Measurements from ENCODE around the gene MBD5. TPM values are rescaled to one million over a fixed set of nuclear protein-coding genes. Genes with fewer than 3 reads are reported as not detected.

MBD5 gene
- polyA plus RNA-seq, 1 donor (not counting 4 experiments of a cell fraction or from before 2014, with no cell fraction given), result 20.1 TPM

- FAIRE-seq (no peak), DNase-seq (ENCODE audit: low read depth, low spot score) (no peak)
- no peak overlapping the region for H2AFZ ChIP-seq (ENCODE audit: control insufficient read depth, low read length)
- H3K4me2 ChIP-seq (ENCODE audit: control insufficient read depth, extremely low read depth, insufficient read depth, low read depth, low read length), result no peak overlapping the region
- TF ChIP-seq EZH2 (IDR thresholded peaks at IDR 0.05; ENCODE audit: low read length) (no peak), CTCF (optimal IDR thresholded peaks at IDR 0.05 in 1 of 3, IDR thresholded peaks at IDR 0.05 in 1 of 3, conservative IDR thresholded peaks at IDR 0.05 in 1 of 3; ENCODE audit: extremely low read depth in 1 of 3, insufficient read depth in 2 of 3, low read length in 3 of 3) (no peak)
- H3K9me1 ChIP-seq (ENCODE audit: control insufficient read depth, extremely low read depth, insufficient read depth, low read length), result no peaks in the 10 kb centered on the region
- no peaks in the 10 kb centered on the region for H3K4me1 ChIP-seq (ENCODE audit: control insufficient read depth, extremely low read depth, insufficient read depth, low read length)
- H4K20me1 ChIP-seq (ENCODE audit: control insufficient read depth, extremely low read depth, insufficient read depth, low read length), result no peaks in the 10 kb centered on the region
- H3K36me3 ChIP-seq (ENCODE audit: control insufficient read depth in 2 of 2, extremely low read depth in 1 of 2, insufficient read depth in 2 of 2, low read length in 2 of 2), result no peaks in the 10 kb centered on the region
- H3K9me3 ChIP-seq (ENCODE audit: control insufficient read depth, low read depth, low read length), result no peaks in the 10 kb centered on the region
- dilution Hi-C loops (cut with MboI; ENCODE audit: extremely low pct_ligation_motif_present, low sequenced_read_pairs), result no loop called here
- no peaks in the 10 kb centered on the region for H3K79me2 ChIP-seq (ENCODE audit: control insufficient read depth, insufficient read depth, low read length)
- H3K4me3 ChIP-seq (ENCODE audit: control insufficient read depth in 2 of 3, extremely low read depth in 1 of 3, insufficient read depth in 2 of 3, low read depth in 1 of 3, low read length in 3 of 3), result no peak overlapping the region
- H3K27me3 ChIP-seq (ENCODE audit: control insufficient read depth, extremely low read depth, insufficient read depth, low read length), result no peaks in the 10 kb centered on the region
- H3K9ac ChIP-seq (ENCODE audit: control insufficient read depth, extremely low read depth, insufficient read depth, low read length), result no peak overlapping the region
- no peak overlapping the region for H3K27ac ChIP-seq (ENCODE audit: control insufficient read depth, insufficient read depth, low read length)
These were observed 45.0 kb downstream of the MBD5 start for GRCh38 chr2:148065936-148066335.

- no peaks in the 10 kb centered on the region for H3K9me3 ChIP-seq (ENCODE audit: control insufficient read depth, low read depth, low read length)
- no peaks in the 10 kb centered on the region for H3K27me3 ChIP-seq (ENCODE audit: control insufficient read depth, extremely low read depth, insufficient read depth, low read length)
- no peak overlapping the region for H3K4me3 ChIP-seq (ENCODE audit: control insufficient read depth in 2 of 3, extremely low read depth in 1 of 3, insufficient read depth in 2 of 3, low read depth in 1 of 3, low read length in 3 of 3)
- no peak overlapping the region for H2AFZ ChIP-seq (ENCODE audit: control insufficient read depth, low read length)
- TF ChIP-seq EZH2 (IDR thresholded peaks at IDR 0.05; ENCODE audit: low read length) (no peak), CTCF (optimal IDR thresholded peaks at IDR 0.05 in 1 of 3, IDR thresholded peaks at IDR 0.05 in 1 of 3, conservative IDR thresholded peaks at IDR 0.05 in 1 of 3; ENCODE audit: extremely low read depth in 1 of 3, insufficient read depth in 2 of 3, low read length in 3 of 3) (no peak)
- H3K4me2 ChIP-seq (ENCODE audit: control insufficient read depth, extremely low read depth, insufficient read depth, low read depth, low read length), result no peak overlapping the region
- no peaks in the 10 kb centered on the region for H3K4me1 ChIP-seq (ENCODE audit: control insufficient read depth, extremely low read depth, insufficient read depth, low read length)
- DNase-seq (ENCODE audit: low read depth, low spot score), result no peak
- no peak overlapping the region for H3K9ac ChIP-seq (ENCODE audit: control insufficient read depth, extremely low read depth, insufficient read depth, low read length)
- H3K27ac ChIP-seq (ENCODE audit: control insufficient read depth, insufficient read depth, low read length), result no peak overlapping the region
- H3K36me3 ChIP-seq (ENCODE audit: control insufficient read depth in 2 of 2, extremely low read depth in 1 of 2, insufficient read depth in 2 of 2, low read length in 2 of 2), result no peaks in the 10 kb centered on the region
- H3K79me2 ChIP-seq (ENCODE audit: control insufficient read depth, insufficient read depth, low read length), result no peaks in the 10 kb centered on the region
- dilution Hi-C loops (cut with MboI; ENCODE audit: extremely low pct_ligation_motif_present, low sequenced_read_pairs), result no loop called here
- FAIRE-seq, result no peak
- no peaks in the 10 kb centered on the region for H4K20me1 ChIP-seq (ENCODE audit: control insufficient read depth, extremely low read depth, insufficient read depth, low read length)
- H3K9me1 ChIP-seq (ENCODE audit: control insufficient read depth, extremely low read depth, insufficient read depth, low read length), result no peaks in the 10 kb centered on the region
These were observed 46.9 kb downstream of the MBD5 start for GRCh38 chr2:148067801-148068200.
